ENCODE measurements around the gene IL3. TPM values are rescaled to one million over a fixed set of nuclear protein-coding genes. Genes with fewer than 3 reads are reported as not detected.

Gene IL3
- total RNA-seq, 1 donor from 2014 or later = not detected

GRCh38 chr5:132072070-132072469 lies 11.6 kb downstream of the IL3 start:
- DNase-seq (ENCODE audit: low spot score) = no peak

GRCh38 chr5:132072528-132072927 lies 12.1 kb downstream of the IL3 start:
- DNase-seq (ENCODE audit: low spot score) = no peak

DNA sequence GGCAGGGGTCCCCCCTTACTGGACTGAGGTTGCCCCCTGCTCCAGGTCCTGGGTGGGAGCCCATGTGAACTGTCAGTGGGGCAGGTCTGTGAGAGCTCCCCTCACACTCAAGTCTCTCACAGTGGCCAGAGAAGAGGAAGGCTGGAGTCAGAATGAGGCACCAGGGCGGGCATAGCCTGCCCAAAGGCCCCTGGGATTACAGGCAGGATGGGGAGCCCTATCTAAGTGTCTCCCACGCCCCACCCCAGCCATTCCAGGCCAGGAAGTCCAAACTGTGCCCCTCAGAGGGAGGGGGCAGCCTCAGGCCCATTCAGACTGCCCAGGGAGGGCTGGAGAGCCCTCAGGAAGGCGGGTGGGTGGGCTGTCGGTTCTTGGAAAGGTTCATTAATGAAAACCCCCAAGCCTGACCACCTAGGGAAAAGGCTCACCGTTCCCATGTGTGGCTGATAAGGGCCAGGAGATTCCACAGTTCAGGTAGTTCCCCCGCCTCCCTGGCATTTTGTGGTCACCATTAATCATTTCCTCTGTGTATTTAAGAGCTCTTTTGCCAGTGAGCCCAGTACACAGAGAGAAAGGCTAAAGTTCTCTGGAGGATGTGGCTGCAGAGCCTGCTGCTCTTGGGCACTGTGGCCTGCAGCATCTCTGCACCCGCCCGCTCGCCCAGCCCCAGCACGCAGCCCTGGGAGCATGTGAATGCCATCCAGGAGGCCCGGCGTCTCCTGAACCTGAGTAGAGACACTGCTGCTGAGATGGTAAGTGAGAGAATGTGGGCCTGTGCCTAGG lies 13.0 kb downstream of the IL3 start, which contains the start of gene CSF2:
Gene CSF2 (plus strand): TSS at position 559 of the 783 bp plus-strand sequence. CDS start 35 bp downstream, at position 594.
- DNase-seq (ENCODE audit: low spot score) = no peak

DNA sequence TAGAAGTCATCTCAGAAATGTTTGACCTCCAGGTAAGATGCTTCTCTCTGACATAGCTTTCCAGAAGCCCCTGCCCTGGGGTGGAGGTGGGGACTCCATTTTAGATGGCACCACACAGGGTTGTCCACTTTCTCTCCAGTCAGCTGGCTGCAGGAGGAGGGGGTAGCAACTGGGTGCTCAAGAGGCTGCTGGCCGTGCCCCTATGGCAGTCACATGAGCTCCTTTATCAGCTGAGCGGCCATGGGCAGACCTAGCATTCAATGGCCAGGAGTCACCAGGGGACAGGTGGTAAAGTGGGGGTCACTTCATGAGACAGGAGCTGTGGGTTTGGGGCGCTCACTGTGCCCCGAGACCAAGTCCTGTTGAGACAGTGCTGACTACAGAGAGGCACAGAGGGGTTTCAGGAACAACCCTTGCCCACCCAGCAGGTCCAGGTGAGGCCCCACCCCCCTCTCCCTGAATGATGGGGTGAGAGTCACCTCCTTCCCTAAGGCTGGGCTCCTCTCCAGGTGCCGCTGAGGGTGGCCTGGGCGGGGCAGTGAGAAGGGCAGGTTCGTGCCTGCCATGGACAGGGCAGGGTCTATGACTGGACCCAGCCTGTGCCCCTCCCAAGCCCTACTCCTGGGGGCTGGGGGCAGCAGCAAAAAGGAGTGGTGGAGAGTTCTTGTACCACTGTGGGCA lies 13.8 kb downstream of the IL3 start:
- DNase-seq (ENCODE audit: low spot score) = no peak

- DNase-seq (ENCODE audit: low spot score) = no peak
Observed at GRCh38 chr5:132074772-132075718, 14.6 kb downstream of the IL3 start.

- DNase-seq (ENCODE audit: low spot score) = no peak
Observed at GRCh38 chr5:132075719-132076077, 15.2 kb downstream of the IL3 start.

DNA sequence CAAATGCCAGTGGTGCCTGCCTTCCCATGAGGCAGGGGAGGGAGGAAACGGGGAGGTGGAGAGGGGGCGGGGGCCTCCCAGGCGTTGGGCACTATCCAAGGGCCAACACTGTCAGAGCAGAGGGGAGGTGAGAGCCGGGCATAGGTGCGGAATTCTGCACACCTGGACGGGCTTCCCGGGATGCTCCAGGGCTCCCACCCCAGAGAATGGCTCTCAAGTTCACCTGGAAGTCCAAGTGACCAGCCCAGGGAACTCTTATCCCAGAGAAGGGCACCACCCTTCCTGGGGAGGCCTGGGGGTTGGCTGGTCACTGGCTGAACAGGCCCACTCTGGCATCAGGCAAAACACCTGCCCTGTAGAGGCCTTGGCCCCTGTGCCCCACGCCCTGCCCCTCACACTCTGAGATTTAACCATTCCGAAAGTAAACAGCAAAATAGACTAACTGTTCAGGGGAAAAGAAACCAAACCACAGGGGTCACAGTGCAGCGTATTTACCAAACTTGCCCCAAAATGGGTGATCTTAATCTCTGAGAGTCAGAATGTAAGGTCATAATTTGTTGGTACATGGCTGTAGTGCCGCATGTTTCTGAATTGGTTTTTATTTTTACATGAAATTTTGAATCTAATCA lies 15.9 kb downstream of the IL3 start:
- no peak for DNase-seq (ENCODE audit: low spot score)

DNA sequence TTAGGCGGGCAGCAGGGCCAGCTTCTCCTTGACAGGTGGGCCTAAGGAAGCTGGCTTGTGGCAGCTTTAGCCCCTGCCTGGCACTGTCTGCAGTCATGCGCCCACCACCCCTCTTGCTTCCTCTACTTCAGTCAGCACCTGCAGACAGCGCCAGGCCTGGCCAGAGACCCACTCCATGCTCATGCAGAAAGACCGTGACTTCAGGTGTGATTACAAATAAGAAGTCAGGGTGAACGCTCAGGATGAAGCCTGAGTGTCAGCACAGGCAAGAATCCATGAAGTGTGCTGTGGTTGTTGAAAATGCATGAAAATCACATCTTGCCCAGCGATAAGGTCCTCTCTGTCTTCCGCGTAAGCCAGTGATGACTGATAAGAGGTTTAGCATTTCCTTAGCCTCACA lies 16.5 kb downstream of the IL3 start:
- DNase-seq (ENCODE audit: low spot score) = no peak

DNA sequence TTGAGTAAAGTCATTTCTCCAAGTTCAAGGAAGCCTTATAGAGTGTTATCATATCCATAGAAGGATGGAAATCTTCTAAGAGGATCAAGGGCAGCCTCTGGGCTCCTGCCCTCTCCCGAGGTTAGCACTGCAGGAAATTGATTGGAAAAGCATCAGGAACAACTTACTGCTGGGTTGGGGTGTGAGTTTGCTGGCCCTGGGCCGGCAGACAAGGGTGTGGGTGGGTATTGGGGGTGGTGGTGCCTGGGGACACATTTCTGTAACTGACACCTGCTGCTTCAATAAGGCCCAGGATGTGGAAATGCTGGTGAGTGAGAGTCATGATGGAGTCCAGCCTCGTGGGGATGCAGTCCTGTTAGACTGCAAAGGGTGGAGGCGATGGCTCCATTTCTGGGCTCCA lies 18.6 kb downstream of the IL3 start:
- DNase-seq (ENCODE audit: low spot score) = no peak

DNA sequence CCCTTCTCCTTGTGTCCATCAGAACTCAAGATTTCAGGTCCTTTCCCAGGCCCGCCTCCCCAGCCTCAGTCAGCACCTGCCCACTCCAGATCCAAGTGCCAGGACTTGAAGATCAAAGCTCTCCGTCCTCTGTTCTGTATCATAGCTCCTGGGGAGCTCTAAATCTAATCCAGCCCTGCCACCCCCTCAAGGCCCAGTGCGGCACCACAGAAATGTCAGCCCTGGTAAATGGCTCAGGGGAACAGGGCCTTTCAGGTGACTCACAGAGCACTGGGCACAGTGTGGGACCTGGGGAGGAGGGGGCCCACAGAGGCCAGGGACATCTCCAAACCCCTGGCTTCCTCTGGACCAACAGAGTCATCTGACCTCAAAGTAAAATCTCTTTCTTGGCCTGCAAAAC lies 19.2 kb downstream of the IL3 start:
- DNase-seq (ENCODE audit: low spot score) = no peak

DNA sequence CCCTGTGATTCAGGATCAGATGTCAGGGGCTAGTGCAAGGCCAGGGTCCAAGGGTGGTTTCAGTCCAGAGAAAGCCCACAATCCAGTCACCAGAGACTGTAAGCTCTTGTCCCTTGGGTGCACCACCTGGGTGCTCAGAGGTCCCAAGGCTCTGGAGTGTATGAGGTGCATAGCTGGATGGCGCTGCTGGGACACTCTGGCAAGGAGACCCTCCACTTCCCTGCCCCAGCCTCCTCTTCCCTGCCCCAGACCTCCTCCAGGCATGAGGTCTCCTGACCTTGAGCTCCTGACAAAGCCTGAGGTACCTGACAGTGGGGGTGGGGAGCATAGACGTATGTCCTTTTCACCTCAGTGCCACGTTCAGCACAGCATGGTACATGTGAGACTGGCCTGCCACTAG lies 20.1 kb downstream of the IL3 start:
- DNase-seq (ENCODE audit: low spot score) = no peak

DNA sequence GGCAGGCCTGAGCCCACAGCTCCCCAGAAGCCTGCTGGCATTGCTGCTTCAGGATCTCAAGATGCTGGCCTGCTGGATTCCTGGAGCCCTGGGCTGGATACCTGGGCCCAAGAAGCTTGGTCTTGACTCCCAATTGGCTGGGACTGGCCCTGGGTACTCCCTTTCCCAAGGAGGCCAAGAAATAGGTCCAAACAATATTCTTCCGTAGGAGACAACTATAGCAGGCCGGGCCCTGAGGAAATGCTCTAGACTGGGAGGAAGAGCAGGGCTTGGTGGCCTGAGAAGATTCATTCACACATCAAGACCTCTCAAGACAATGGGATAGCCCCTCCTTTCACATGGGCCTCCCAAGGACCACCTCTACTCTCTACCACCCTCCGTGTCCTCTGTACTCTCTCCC lies 21.0 kb downstream of the IL3 start:
- DNase-seq (ENCODE audit: low spot score) = no peak

DNA sequence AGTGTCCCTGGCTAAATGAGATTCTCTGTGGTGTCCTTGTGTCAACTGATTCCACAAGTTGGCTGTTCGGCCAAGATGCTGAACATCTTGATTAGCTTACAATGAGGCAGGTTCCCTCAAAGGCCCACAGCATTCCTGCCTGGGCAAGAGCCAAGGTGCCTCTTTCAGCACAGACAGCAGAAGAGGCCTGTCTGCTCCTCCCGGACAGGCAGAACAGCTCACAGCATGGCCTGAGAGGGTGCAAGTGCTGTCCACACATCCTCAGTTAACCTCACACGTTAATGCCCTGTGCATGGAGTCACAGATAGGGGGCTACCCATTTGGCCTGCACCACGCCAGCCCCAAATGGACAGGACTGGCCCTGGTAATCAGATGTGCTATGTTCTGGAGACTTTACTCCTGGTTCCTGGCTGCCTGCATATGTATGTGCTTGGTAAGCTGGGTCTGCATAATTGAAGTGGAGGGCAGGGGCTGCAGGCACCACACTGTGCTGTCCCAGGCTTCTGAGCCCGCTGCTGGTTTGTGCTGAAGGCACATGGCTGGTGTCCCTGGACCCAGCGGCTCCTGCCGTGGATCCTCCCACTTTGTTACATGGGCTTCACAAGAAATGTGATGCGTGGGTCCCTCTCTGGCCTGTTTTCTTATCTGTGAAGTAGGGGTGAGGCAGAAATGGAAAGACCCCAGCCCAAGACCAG lies 22.0 kb downstream of the IL3 start:
- no peak for DNase-seq (ENCODE audit: low spot score)

- DNase-seq (ENCODE audit: low spot score) = no peak
Observed at GRCh38 chr5:132083071-132083678, 22.7 kb downstream of the IL3 start.

GRCh38 chr5:132085686-132086085 lies 25.2 kb downstream of the IL3 start:
- DNase-seq (ENCODE audit: low spot score) = no peak

DNA sequence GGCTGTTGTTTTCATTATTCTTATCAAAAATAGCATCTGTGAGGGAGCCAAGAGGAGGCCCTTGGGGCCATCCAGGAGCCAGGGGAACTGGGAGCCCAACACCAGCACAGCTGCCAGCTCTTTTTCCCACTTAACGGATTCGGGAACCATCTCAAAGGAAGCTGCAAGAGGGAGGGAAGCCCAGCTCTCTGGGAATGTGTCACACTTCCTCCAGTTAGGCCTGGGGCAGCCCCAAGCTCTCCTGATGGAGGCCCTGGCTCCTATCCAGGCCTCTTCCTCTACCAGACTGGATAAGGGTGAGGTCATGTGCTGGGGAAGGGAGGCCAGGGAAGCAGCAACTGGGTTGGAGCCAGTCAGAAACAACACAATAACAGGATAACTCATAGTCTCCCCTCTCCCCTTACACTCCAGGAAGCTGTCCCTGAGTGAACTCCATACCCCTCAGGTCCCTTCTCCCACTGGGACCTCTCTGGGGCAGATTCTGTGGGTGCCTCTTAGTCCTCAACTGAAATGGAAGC lies 25.9 kb downstream of the IL3 start:
- peak; percentile 67 for DNase-seq (ENCODE audit: low spot score)

DNA sequence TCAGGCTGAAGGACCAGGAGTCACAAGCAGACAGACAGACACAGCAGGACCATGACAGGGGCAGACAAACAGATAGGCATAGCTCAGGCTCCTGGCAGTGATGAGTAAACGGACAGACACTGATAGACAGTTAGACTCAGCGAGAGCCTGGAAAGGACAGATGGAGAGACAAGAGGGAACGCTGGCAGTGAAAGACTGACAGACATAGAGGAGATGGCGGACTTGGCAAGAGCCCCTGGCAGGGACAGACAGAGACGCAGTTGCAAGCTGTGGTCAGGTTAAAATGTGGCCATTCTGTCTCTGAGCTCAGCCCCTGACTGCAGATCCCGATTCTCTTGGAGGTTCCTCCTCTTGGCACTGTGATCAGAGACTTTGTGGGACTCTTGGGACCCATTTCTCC lies 26.7 kb downstream of the IL3 start:
- no peak for DNase-seq (ENCODE audit: low spot score)

DNA sequence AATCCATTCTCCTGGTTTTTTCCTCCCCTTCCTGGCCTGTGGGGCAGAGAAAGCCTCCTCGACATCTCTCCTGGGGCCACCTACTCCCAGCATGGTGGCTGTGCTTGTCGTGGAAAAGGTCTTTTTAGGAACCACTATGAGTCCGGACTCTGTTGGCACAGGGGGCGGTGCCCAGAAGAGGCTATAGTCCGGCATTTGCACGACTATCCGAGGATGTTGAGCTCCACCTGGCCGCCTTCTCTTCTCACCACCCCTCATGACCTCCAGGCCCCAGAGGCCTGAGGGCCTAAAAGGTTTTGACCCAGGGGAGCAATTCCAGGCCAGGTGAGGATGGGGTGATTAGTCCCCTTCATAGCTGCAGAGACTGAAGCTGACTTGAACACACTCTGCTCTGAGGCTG lies 27.2 kb downstream of the IL3 start:
- no peak for DNase-seq (ENCODE audit: low spot score)

- DNase-seq (ENCODE audit: low spot score) = no peak
Observed at GRCh38 chr5:132089363-132089762, 28.9 kb downstream of the IL3 start.

DNA sequence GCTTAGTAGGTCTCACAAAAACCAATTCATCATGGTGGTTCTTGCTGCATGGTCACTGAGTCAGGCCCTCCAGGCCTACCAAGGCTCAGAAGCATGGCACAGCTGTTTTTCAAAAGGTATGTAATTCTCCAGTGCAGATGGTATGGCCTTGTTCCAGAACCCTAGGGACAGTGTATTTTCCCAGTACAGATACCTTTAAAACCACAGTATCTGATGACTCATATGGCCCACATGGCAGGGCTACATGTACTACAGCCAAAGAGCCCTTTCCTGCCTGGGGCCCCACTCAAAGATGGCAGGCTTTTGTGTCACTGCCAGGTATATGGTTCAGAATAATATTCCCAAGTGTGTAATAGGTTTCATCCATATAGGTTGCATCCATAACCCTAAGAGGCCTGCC lies 29.7 kb downstream of the IL3 start:
- no peak for DNase-seq (ENCODE audit: low spot score)

Measured in umbilical cord (tissue), 2 donors.